Measurements from ENCODE around the gene AOPEP.

The AOPEP gene

DNA sequence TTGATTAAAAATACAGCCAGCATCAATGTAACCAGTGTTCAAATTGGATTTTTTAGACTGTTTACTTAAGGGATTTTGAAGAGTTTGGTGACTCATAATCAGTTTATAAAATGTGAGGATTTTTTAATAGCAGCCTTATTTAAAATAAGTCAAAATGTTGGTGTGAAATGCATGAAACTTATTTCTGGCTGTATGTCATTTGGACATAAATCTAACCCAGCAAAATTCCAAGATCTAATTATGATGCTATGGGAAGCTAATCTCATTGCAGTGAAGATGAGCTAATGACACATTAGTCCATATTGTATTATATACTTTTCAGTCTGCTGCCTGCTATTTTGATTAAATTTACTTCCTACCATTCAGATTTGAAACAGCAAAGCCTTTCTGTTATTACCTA is 140.3 kb downstream of the AOPEP start:
- no peak overlapping the region for H3K4me3 ChIP-seq (ENCODE audit: low read depth, low read length)
- TF ChIP-seq, protein P1, sequence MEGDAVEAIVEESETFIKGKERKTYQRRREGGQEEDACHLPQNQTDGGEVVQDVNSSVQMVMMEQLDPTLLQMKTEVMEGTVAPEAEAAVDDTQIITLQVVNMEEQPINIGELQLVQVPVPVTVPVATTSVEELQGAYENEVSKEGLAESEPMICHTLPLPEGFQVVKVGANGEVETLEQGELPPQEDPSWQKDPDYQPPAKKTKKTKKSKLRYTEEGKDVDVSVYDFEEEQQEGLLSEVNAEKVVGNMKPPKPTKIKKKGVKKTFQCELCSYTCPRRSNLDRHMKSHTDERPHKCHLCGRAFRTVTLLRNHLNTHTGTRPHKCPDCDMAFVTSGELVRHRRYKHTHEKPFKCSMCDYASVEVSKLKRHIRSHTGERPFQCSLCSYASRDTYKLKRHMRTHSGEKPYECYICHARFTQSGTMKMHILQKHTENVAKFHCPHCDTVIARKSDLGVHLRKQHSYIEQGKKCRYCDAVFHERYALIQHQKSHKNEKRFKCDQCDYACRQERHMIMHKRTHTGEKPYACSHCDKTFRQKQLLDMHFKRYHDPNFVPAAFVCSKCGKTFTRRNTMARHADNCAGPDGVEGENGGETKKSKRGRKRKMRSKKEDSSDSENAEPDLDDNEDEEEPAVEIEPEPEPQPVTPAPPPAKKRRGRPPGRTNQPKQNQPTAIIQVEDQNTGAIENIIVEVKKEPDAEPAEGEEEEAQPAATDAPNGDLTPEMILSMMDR (IDR thresholded peaks at IDR 0.05; ENCODE audit: borderline replicate concordance, insufficient read depth, low read depth, low read length), result no peak

DNA sequence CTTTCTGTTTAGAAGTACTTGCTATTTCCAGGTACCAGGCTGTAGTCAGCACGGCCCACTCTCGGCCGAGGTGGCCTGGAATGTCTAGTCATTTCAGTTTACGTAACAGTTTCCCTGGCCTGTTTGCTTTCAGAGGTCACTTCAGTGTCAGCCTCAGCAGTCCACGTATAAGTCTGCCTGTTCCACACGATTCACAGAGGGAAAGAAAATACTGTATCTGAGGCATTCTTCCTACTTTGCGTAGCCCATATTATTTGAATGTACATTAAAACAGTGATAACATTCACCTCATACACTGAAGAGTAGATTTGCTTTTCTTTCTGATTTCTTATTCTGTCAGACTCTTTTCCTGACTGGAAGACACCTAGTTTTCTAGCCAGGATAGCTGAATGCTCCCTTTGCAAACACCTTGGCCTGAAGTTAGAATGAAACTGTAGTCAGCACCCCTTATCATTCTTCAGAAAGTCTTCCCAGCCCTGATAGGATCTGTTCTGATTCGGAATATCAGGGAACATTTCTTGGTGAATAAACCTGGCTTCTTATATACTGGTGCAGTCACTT is 140.9 kb downstream of the AOPEP start:
- H3K4me3 ChIP-seq (ENCODE audit: low read depth, low read length), result no peak overlapping the region
- TF ChIP-seq, protein P1 (IDR thresholded peaks at IDR 0.05; ENCODE audit: borderline replicate concordance, insufficient read depth, low read depth, low read length), result no peak

DNA sequence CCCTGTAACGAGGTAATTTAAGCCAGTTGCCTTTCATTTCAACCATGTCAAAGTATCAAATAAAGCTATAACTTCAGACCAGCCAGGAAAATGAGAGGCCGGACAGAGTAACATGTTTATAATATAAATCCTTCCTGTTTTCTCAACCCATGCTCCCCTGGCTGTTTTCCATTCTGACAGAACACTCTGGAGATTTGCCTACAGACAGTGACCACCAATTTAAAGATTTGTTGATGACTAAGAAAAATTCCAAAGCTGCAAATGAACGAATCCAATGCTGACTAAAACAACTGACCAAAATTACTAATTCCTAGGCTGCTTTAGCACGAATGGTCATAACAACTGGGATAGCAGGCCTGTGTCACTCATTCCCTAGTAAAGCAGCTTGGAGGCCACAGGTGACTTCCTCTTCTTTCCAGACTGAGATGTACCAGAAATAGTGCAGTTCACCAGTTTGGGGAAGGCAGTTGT is 141.4 kb downstream of the AOPEP start:
- TF ChIP-seq, protein P1 (IDR thresholded peaks at IDR 0.05; ENCODE audit: borderline replicate concordance, insufficient read depth, low read depth, low read length), result no peak
- no peak overlapping the region for H3K4me3 ChIP-seq (ENCODE audit: low read depth, low read length)

DNA sequence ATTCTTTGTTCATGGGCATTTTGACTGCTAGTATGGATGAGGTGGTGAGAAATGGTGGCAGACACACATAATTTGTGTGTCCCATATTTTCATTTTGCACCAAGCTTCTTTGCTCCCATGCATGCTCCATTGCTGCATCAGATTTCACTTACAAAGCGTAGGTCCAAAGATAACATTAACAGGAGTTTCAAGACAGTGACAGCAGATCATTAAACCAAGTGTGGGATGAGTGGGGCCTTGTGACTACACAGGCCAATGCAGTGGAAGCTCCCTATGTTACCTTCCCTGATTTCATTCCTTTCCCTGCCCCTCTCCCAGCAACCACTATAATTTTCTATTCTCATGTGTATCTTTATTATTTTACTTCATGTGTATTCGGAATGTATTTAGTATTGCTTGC is 142.0 kb downstream of the AOPEP start:
- no peak overlapping the region for H3K4me3 ChIP-seq (ENCODE audit: low read depth, low read length)
- TF ChIP-seq, protein P1 (IDR thresholded peaks at IDR 0.05; ENCODE audit: borderline replicate concordance, insufficient read depth, low read depth, low read length), result no peak

DNA sequence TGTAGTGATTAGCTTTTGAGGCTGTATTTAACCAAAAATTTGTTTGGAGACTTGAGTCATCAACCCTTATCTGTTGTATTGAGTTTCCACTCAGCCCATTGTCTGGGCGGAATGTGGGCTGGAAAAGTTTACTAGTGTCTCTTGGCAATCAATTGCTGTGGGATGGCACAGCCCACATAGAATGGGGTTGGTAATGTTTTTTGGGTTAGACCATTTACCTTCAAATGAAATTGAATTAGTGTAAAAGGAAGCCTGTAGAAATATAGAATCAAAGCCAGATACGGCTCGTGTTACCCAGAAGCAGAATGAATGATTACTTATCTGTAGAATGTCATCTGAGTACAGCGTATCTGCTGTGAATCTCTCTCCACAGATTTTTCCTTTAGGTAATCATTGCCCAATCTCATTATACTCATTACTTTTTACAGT is 142.9 kb downstream of the AOPEP start:
- TF ChIP-seq, protein P1 (IDR thresholded peaks at IDR 0.05; ENCODE audit: borderline replicate concordance, insufficient read depth, low read depth, low read length), result no peak
- H3K4me3 ChIP-seq (ENCODE audit: low read depth, low read length), result no peak overlapping the region

DNA sequence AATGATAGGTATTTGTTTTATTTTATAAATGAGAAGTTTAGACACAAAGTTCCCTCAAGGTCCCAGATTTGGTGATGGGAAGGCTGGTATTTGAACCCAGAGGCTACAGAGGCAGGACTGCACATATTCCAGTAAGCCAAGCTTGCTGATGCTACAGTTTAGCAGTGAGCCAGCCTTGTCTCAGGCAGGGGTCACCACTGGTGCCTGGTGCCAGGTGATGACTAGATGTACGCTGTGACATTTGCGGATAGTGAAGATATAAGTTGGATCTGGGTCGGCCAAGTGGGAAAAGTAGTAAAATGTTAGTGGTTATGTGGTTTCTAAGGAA is 143.9 kb downstream of the AOPEP start:
- TF ChIP-seq, protein P1 (IDR thresholded peaks at IDR 0.05; ENCODE audit: borderline replicate concordance, insufficient read depth, low read depth, low read length), result no peak
- no peak overlapping the region for H3K4me3 ChIP-seq (ENCODE audit: low read depth, low read length)

DNA sequence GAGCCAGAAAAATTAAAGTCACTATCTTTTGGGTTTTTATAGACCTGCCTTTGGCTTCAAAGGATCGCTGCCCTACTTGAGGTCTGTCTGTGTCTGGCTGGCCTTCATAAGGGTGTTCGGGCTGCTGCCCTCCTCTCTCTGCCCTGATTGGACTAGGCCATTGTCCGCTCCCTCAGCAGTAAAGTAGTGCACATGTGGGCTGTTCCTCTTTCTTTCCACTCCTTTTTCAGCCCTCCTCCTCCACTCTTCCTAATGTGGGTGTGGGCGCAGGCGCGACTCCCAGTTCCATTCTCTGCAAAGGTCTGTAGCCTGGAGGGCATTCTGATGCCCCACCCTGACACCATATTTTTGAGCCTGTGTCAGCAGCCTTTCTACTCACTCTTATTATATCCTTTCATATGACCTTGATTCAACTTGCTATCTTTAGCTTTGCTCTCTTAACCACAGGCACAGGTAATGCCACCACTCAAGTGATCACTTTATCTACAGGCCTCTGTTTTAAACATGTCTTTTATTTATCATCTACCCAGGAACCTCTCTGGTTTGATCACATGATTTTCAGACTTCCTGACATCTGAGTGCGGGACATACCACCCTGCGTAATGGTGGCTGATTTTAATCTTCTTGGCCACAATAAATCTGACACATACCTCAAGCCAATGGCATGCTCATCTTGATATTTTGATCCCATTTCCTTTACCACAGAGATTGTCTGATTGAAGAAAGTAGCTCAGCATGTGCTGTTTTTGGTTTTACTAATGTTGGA is 144.5 kb downstream of the AOPEP start:
- TF ChIP-seq, protein P1 (IDR thresholded peaks at IDR 0.05; ENCODE audit: borderline replicate concordance, insufficient read depth, low read depth, low read length), result no peak
- H3K4me3 ChIP-seq (ENCODE audit: low read depth, low read length), result no peak overlapping the region

Measured in GM12875 (cell line).